ENCODE data around the gene ARHGEF17. TPM values are rescaled to one million over a fixed set of nuclear protein-coding genes. Genes with fewer than 3 reads are reported as not detected.

The ARHGEF17 gene
- total RNA-seq, 4 donors from 2014 or later: 12.0 to 44.9 (median 27.1) TPM

DNA sequence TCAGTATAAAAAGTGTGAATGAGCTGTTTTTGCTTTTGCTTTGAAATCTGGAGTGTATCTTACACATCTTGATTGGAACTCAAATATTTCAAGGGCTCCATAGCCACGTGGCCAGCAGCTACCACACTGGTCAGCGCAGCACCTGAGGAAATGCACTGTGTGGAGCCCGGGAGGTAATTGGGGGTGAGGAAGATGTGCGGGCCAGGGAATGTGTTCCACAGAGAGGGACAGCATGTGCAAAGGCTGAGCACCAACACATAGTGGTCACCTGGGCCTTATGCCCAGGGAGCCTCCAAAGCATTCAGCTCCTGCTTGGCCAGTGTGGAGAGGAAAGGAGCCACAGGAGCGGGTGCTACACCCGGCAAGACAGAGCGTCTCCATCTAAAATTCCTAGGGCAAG, 88.9 kb downstream of the ARHGEF17 start:
- intact Hi-C loops (cut with DNase I; ENCODE audit: low total_unique reads): no loop called here
- 87% methylated on average over 7 of the region's 7 CpGs; no CpG with 5 or more reads in 1 of the 2 donors for WGBS, 2 donors (ENCODE audit: low coverage in 1 of 2)
- H3K9me3 ChIP-seq: no peaks in the 10 kb centered on the region
- TF ChIP-seq POLR2AphosphoS5 (IDR thresholded peaks at IDR 0.05) (no peak), EP300 (IDR thresholded peaks at IDR 0.05; ENCODE audit: low read depth) (no peak), POLR2A (IDR thresholded peaks at IDR 0.05) (no peak)
- TF ChIP-seq, protein P1, sequence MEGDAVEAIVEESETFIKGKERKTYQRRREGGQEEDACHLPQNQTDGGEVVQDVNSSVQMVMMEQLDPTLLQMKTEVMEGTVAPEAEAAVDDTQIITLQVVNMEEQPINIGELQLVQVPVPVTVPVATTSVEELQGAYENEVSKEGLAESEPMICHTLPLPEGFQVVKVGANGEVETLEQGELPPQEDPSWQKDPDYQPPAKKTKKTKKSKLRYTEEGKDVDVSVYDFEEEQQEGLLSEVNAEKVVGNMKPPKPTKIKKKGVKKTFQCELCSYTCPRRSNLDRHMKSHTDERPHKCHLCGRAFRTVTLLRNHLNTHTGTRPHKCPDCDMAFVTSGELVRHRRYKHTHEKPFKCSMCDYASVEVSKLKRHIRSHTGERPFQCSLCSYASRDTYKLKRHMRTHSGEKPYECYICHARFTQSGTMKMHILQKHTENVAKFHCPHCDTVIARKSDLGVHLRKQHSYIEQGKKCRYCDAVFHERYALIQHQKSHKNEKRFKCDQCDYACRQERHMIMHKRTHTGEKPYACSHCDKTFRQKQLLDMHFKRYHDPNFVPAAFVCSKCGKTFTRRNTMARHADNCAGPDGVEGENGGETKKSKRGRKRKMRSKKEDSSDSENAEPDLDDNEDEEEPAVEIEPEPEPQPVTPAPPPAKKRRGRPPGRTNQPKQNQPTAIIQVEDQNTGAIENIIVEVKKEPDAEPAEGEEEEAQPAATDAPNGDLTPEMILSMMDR (IDR thresholded peaks at IDR 0.05): no peak
- H3K27ac ChIP-seq: no peak overlapping the region
- H3K27me3 ChIP-seq: no peaks in the 10 kb centered on the region
- no peak overlapping the region for H3K4me3 ChIP-seq
- in situ Hi-C loops (cut with MboI; ENCODE audit: low pct_ligation_motif_present in 1 of 4, low pct_unique_long_range_greater_than_20kb in 1 of 4, low sequenced_read_pairs in 3 of 4): loop anchor here in 1 of 4 donors (10.0 kb wide), 1 partner anchor 52 kb away; no protein-coding TSS in a partner anchor
- H3K4me1 ChIP-seq: no peaks in the 10 kb centered on the region
- no peak for DNase-seq
- H3K36me3 ChIP-seq: no peaks in the 10 kb centered on the region

DNA sequence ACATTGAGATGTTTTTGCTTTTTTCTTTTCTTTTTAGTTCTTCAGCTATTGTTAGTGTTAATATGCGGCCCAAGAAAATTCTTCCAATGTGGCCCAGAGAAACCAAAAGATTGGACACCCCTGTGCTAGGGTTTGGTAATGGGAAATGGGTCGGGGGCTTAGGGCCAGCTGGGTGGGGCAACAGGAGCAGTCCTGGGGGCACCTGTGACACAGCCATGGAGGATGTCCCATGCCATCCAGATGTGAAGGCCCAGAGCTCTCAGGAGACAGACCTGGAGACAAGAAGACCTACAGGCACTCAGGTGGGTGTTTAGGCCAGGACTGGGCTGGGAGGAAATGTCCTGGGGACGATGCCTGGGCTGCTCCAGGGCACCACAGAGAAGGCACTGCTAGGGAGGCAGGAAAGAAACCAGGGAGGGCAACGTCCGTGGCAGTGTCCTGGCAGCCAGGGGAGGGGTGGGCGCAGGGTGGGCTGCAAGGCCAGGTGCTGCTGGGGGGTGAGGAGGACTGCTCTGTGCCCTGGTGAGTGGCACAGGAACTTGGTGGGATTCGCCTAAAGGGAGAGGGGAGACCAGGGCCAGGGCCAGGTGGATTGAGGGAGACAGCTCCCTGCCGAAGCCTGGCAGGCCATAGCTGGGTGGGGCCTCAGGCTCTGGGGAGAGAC, 89.5 kb downstream of the ARHGEF17 start:
- H3K9me3 ChIP-seq: no peaks in the 10 kb centered on the region
- no peaks in the 10 kb centered on the region for H3K36me3 ChIP-seq
- in situ Hi-C loops (cut with MboI; ENCODE audit: low pct_ligation_motif_present in 1 of 4, low pct_unique_long_range_greater_than_20kb in 1 of 4, low sequenced_read_pairs in 3 of 4) (loop anchor here in 1 of 4 donors (10.0 kb wide), 1 partner anchor 53 kb away; no protein-coding TSS in a partner anchor), intact Hi-C loops (cut with DNase I; ENCODE audit: low total_unique reads) (no loop called here)
- TF ChIP-seq POLR2A (IDR thresholded peaks at IDR 0.05) (no peak), EP300 (IDR thresholded peaks at IDR 0.05; ENCODE audit: low read depth) (no peak), POLR2AphosphoS5 (IDR thresholded peaks at IDR 0.05) (no peak)
- TF ChIP-seq, protein P1 (IDR thresholded peaks at IDR 0.05): no peak
- no peak for DNase-seq
- H3K4me1 ChIP-seq: no peaks in the 10 kb centered on the region
- no peak overlapping the region for H3K4me3 ChIP-seq
- H3K27ac ChIP-seq: no peak overlapping the region
- H3K27me3 ChIP-seq: no peaks in the 10 kb centered on the region
- 86% methylated on average over 8 of the region's 8 CpGs; no CpG with 5 or more reads in 1 of the 2 donors for WGBS, 2 donors (ENCODE audit: low coverage in 1 of 2)

DNA sequence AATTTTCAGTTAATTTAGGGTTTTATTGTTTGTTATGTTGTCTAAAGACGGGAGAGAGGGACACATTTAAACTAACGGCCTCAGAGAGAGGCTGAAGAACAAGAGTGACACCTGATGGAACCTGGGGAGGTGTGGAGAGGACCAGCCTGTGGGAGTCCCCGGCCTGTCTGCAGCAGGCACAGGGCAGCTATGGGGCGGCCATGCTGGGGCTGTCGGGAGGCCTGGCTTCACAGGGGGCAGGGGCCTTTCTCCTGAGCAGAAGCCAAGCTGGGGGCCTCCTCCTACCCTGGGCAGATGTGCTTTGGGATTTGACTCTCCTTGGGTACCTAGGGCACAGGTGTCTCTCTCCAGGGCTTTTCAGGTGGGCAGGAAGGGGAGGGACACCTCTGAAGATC, 90.1 kb downstream of the ARHGEF17 start:
- in situ Hi-C loops (cut with MboI; ENCODE audit: low pct_ligation_motif_present in 1 of 4, low pct_unique_long_range_greater_than_20kb in 1 of 4, low sequenced_read_pairs in 3 of 4): loop anchor here in 1 of 4 donors (10.0 kb wide), 1 partner anchor 53 kb away; no protein-coding TSS in a partner anchor
- Histone ChIP-seq H3K27me3 (no peaks in the 10 kb centered on the region), H3K4me1 (no peaks in the 10 kb centered on the region), H3K4me3 (no peak overlapping the region), H3K36me3 (no peaks in the 10 kb centered on the region), H3K27ac (no peak overlapping the region), H3K9me3 (no peaks in the 10 kb centered on the region)
- 70% methylated on average over 5 of the region's 5 CpGs; no CpG with 5 or more reads in 1 of the 2 donors for WGBS, 2 donors (ENCODE audit: low coverage in 1 of 2)
- TF ChIP-seq POLR2A (IDR thresholded peaks at IDR 0.05) (no peak), EP300 (IDR thresholded peaks at IDR 0.05; ENCODE audit: low read depth) (no peak), POLR2AphosphoS5 (IDR thresholded peaks at IDR 0.05) (no peak)
- TF ChIP-seq, protein P1 (IDR thresholded peaks at IDR 0.05): no peak
- no peak for DNase-seq
- intact Hi-C loops (cut with DNase I; ENCODE audit: low total_unique reads): no loop called here

DNA sequence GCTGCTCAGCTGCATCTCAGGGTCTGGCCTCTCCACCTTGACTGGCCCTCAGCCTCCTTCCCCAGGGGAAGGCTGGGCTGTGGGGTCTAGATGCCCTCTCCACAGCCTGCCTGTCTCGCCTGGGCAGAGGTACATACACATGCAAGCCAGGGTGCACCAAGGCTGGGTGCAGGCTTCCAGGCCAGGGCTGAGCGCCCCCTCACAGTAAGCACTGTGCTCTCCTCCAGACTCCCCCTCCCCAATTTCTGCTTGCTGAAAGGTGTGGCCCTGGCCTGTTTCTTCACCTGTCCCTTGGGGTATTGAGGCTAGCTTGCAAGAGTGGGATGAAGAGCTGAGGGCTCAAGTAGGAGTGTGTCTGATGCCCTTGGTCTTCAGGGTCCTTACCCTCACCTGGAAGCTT, 90.6 kb downstream of the ARHGEF17 start:
- no peak overlapping the region for H3K27ac ChIP-seq
- H3K27me3 ChIP-seq: no peaks in the 10 kb centered on the region
- H3K9me3 ChIP-seq: no peaks in the 10 kb centered on the region
- no peak overlapping the region for H3K4me3 ChIP-seq
- DNase-seq: no peak
- intact Hi-C loops (cut with DNase I; ENCODE audit: low total_unique reads) (no loop called here), in situ Hi-C loops (cut with MboI; ENCODE audit: low pct_ligation_motif_present in 1 of 4, low pct_unique_long_range_greater_than_20kb in 1 of 4, low sequenced_read_pairs in 3 of 4) (loop anchor here in 1 of 4 donors (10.0 kb wide), 1 partner anchor 54 kb away; no protein-coding TSS in a partner anchor)
- no peaks in the 10 kb centered on the region for H3K36me3 ChIP-seq
- H3K4me1 ChIP-seq: no peaks in the 10 kb centered on the region
- TF ChIP-seq POLR2AphosphoS5 (IDR thresholded peaks at IDR 0.05) (no peak), EP300 (IDR thresholded peaks at IDR 0.05; ENCODE audit: low read depth) (no peak), POLR2A (IDR thresholded peaks at IDR 0.05) (no peak)
- TF ChIP-seq, protein P1 (IDR thresholded peaks at IDR 0.05): no peak
- 96% methylated on average over 2 of the region's 2 CpGs; no CpG with 5 or more reads in 1 of the 2 donors for WGBS, 2 donors (ENCODE audit: low coverage in 1 of 2)

Data from transverse colon (tissue), 4 donors.